GM21447 (cell line): ENCODE results near the gene FADS3.
A peak's percentile ranks its signal among the peaks of the same experiment; 100 is the strongest.

ENCODE experiments used
- ATAC-seq: cut with Tn5 transposase; IDR thresholded peaks from one replicate; pipeline ENCODE4 v1.9.1; 2021; ENCODE audit not compliant: unreplicated experiment

FADS3 gene

DNA sequence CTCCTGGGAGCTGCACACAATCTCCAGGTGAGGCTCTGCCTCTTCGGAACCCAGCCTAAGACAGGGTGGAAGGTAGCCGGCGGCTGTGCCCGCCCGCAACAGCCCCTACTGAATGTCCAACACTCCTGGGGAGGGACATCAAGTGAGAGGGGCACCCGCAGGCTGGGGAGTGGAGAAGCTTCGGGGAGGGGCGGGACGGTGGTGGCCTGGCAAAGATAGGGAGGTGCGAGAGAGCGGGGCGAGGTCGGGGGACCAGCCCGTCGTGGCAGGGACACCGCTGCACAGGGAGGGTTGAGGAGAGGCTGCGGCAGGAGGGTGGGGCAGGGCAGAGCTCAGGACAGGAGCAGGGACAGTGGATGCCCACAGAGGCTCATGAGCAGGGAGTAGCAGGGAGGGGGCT lies 8.9 kb upstream of the FADS3 start:
- ATAC-seq = no peak

DNA sequence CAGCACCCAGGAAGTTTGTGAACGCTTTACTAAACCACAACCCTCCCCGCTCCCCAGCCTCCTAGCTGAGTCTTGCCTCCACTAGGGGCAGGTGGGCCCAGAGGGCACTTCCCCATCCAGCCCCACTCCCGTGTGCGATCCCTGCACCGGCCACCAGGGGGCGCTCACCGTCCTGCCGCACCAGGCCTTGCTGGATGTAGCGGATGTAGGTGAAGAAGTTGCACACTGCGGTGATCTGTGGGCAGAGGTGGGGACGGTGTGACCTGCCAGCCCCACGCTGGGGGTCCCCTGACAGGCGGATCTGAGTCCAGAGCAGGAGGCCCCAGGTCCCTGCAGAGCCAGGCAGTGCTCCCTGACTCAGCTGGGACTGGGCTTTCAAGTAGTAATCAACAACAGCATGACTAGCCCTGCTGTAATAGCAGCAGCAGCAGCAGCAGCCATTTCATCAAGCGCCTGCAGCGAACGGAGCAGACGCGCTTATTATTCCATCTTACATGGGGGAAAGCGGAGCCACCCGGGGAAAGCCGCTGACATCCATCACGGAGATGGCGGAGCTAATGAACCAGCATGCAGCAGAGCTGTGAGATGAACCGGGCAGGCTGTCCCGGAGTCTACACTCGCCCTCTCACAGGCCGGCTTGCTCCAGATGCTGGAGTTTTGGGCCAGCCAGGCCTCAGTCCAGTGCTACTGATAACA lies 7.9 kb upstream of the FADS3 start:
- ATAC-seq = peak; percentile 71

DNA sequence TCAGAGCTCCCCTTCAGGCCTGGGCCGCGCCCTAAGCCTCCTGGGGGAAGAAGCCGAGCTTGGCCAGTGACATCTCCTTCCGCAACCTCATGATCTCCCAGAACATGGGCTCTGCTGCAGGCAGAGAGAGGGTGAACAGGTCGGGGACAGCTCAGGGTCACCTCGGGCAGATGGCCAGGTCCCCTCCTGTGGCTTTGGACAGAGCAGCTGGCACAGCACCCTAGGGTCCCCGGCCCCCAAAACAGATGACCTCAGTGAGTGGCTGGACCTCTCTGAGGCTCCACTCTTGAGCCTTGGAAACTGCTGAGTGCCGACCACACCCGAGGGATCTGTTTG lies 6.9 kb upstream of the FADS3 start:
- ATAC-seq = no peak

DNA sequence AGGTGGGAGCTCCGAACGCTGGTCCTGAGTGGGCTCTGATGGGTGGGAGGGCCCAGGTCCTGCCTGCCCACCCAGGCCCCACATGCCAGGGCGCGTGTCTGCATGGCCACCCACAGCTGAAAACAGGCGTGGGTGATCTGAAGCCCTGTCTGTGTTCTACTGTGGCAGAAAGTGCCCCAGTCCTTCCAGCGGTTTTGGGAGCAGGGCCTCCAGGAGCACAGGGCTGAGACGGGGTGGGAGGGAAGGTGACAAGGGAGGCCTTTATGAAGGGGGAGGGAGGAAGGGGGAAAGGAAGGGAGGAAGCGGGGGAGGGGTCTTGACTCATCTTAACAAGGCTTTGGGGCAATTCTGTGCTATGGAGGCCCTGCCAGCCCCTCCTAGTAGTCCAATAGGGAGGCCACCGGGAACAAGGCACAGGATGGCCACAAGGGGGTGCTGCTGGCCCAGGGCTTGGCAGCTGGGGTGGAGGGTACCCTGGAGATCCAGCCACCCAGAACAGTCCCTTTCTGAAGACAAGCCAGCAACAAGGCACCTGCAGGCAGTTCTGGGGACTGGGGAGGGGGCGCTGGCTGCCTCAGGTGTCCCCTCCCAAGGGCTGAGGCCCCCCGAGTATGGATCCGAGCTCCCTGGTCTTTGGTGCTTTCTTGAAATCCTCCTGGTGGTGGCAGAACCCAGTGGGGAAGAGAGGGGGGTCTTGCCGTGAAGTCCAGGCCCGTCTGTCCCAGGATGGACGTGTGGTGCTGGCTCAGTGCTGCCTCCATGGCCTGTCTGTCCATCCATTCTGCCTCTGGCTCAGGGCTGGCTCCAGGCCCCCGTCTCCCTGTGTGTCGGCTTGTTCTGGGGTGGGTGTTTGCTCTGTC lies 6.3 kb upstream of the FADS3 start:
- no peak for ATAC-seq

DNA sequence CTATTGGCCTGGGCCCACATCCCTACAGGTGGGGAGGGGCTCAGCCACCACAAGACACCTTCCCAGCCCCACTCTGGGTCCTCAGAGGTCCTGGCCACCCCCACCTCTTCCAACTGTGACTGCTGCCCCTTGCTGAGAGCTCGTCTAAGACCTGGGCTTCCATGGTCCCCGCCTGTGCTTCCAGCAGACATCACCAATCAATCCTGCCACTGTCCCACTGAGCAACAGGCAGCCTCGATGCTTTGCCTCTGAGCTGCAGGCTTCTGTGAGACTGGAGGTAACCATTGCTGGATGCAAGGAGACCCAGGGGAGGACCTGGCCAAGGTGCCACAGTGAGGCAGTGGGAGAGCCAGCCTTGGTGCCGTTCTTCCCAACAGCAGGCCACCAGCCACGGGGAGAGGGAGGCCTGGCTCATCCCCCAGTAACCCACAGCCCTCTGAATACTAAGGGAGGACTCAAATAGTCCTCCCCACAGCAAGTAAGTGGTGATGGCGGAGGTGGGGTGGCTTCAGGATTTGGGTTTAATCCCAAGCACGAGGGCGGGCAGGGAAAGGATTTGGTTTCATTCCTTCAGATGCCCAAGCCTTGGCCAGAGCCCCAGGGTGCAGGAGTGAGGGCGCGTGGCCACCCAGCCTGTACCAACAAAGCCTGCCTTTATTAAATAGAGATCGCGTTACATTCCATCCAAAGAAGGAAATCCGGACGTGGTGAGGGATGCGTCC lies 5.5 kb upstream of the FADS3 start:
- no peak for ATAC-seq

DNA sequence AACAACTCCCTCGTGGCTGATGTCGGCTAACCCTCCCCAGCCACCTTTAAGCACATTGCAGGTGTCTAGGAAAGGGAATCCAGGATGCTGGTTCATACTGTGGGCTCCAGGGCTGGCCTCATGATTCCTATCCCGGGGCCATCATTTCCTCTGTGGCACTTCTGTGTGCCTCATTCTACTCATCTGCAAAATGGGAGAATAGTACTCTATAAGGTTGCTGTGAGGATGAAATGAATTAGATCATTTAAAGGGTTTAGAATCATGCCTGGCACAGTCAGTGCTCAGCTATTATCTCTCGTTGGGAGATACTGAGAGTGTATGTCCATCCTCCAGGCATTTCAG lies 4.3 kb upstream of the FADS3 start:
- ATAC-seq = no peak

DNA sequence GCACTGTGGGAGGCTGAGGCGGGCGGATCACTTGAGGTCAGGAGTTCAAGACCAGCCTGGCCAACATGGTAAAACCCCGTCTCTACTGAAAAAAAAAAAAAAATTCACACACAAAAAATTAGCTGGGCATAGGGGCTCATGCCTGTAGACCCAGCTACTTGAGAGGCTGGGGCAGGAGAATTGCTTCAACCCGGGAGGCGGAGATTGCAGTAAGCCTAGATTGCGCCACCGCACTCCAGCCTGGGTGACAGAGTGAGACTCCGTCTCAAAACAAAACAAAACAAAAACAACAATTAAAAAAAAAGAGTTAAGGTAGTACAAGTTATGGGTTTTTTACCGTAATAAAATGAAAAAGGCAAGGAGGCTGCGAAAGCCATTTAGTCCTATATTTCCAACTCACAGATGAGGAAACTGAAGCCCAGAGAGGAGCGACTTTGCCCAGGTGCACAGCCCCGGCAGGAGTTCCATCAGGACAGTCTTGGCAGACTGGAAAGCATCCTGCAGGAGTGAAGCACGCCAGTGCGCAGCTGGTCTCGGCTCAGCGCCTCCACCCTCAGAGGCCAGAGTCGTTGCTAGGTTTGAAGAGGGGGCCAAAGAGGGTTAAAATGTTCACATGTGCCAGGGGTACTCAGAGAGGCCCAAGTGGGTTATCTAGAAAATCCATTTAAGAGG lies 3.8 kb upstream of the FADS3 start:
- ATAC-seq = no peak

DNA sequence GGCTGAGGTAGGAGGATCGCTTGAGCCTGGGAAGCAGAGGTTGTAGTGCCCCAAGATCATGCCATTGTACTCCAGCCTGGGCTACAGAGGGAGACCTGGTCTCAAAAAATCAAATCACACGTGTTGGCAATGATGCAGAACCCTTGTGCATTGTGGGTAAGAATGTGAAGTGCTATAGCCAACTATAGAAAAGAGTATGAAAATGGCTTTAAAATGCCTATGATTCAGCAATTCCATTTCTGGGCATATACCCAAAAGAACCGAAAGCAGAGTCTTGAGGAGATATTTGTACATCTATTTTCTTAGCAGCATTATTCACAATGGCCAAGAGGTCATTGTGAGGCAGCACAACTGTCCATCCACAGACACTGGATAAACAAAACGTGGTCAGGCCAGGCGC lies 2.6 kb upstream of the FADS3 start:
- no peak for ATAC-seq

DNA sequence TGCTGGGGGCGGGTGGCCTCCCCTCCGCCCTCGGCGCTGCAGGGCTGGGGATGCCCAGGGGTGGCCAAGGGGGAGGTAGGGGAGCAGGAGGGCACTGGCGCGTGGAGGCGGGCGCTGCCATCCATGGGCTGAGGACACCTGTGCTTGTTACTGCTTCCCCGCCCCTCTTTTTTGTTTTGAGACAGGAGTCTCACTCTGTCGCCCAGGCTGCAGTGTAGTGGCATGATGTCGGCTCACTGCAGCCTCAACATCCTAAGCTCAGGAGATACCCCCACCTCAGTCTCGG lies 683 bp upstream of the FADS3 start:
- ATAC-seq = peak; percentile 33

DNA sequence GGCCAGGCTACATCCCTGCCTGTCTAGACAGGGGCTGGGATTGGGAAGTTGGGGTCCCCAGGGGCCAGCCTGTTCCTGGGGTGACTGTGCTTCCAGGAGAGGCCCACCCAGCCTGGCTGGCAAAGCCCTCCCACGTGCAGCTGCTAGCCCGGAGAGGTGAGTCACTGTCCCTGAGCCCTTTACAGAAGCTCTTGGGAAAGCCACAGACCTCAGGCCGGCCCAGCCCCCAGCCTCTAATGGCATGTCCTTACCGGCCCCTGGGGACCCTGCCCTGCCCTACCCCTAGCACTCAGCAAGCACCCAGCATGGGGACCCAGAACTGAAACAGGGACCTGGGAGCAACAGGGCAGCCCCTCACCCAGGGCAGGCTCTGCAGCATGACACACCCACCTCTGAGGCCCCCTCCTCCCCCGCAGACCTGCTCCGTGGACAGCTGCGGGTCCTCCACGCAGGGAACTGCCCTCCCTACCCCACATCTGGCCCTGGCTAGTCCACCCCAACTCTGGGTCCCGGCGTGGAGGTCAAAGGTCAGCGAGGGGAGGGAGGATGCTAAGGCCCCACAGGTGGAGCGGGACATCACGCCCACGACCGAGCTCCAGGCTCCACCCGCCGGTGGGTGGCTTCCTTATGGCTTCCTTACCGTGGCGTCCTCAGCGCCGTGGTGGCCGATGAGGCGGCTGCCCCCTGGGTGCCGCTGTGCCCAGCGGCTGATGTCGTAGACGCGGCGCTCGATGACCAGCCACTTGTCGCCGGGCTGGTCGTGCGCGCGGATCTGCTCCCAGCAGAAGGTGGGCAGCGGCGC lies 615 bp downstream of the FADS3 start:
- ATAC-seq = peak; percentile 21

DNA sequence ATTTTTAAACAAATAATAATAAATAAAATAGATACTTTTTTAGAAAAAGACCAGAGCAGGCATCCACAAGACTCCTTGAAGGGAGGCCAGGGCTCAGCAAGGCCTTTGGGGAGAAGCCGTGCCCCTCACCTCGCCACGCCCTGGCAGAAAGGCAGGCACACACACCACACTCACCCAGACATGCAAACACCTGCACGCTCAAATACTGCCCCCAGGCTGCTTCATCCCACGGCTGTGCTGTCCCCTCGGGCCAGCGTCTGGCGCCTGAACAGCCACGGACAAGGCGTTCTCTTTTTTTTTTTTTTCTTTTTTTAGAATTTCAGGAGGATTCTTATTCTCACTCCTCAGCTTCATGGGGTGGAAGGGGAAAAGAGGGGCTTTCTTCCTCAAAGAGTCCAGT lies 1.5 kb downstream of the FADS3 start:
- ATAC-seq = no peak

DNA sequence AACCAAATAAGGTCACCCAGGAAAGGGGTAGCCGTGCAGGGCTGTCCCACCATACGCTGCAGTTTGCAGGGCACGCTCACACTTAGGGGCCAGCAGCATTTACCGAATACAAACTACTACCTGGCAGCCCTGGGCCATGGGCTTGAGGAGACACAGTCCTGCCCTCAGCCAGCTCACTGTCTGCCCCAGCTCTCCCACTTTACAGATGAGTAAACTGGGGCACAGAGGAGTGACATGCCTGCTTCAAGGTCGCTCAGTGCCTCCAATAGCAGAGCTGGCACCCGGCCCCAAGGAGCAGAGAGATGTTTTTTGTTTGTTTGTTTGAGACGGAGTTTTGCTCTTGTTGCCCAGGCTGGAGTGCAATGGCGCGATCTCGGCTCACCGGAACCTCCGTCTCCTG lies 2.8 kb downstream of the FADS3 start:
- ATAC-seq = no peak

DNA sequence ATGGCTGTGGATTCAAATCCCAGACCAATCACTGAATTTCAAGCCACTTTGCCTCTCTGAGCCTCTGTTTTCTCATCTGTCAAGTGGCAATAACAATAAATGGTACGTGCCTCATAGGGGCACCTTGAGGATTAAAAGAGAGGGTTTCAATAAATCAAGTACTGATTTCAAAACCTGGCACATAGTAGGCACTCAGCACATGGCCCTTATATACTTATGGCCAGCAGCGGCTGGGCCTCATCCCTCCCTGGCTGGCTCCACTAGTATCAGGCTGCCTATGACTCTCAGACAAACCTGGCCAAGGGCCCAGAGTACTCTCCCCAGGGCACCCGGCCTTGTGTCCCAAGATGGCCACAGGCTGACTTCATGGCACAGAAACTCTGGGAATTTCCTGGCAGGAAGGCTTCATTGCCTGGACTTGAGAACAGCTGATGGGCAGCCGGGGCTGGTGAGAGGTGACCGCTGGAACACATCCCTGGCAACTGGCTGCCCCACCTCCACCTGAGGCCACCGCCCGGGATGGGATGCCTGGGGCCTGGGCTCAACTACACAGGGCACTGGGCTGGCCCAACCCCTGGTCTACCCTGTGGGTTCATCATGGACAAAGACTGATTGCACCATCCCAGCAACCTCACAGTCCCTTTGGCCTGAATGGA lies 3.4 kb downstream of the FADS3 start:
- no peak for ATAC-seq

DNA sequence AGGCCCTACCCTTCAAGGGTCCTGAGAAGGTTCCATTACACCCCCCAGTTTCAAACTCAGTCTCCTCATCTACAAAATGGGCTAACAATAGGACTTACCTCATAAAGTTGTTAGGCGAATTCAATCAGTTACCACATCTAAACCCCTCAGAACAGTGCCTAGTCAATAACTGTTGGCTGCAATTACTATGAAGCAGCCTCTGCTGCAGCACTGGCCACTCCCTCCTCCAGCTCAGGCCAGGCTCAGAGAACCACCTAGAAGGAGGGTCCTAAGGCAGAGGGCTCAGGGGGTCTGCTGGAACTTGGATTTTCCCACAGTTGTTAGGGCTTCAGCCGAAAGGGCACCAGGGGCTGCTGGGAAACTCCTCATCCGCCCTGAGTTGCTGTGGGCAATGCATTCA lies 4.7 kb downstream of the FADS3 start:
- ATAC-seq = no peak

DNA sequence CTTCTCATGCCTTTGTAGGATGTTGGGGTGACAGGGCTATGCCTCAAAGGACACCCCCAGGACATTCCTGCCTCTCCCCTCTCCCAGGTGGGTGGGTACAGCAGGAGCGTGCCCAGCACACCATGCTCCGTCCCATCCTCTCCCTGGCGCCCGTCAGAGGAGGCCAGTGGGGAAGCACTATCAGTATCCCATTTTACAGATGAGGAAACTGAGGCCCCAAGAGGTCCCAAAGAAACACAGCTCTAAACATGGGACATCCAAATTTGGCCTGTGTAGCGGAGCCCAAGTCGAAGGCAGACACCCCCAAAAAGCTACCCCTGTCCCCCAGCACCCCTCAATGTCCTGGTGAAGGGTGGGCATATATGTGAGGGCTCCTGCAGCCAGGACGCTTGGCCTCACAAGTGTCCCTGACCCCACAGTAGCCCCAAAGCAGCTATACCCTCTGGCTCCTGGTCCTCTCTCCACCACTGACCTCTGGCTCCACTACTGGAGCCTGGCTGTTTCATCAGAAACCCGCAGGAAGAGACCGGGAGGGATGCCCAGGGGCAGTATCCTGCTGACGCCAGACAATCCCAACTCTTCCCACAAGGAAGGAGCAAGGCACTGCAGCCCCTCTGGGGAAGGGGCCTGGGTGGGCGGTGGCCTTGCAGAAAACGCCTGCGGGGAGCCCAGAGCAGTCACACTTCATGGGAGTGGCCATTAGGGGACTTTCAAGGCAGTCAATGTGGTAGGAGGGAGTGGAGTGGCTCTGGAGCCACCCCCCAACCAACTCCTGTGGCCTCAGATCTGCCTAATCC lies 5.4 kb downstream of the FADS3 start:
- no peak for ATAC-seq

DNA sequence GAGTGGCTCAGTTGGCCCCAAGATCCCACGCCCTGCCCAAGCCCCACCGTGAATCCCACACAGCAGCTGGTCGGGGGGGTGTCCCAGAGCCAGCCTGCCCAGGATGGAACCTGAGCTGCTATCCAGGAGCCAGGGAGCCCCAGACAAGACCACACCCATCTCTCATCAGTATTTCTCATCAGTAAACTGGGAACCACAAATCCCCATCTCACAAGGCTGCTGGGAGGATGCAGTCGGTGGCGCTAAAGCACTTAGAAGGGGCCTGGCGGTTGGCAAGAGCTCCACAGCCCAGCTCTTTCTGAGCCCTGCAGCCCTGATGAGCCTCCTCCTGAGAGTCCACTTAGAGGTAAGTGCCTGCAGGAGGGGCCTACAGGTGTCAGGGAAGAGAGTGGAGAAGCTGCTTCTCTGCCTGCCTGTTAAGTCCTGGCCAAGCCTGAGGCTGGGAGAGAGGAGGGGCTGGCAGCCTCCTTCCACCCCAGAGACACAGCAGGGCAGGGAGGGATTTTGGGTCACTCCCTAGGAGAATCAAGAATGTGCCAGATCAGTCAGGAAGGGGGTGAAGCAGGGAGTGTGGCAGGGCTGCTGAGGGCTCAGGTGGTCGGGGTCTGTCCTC lies 6.1 kb downstream of the FADS3 start:
- no peak for ATAC-seq

DNA sequence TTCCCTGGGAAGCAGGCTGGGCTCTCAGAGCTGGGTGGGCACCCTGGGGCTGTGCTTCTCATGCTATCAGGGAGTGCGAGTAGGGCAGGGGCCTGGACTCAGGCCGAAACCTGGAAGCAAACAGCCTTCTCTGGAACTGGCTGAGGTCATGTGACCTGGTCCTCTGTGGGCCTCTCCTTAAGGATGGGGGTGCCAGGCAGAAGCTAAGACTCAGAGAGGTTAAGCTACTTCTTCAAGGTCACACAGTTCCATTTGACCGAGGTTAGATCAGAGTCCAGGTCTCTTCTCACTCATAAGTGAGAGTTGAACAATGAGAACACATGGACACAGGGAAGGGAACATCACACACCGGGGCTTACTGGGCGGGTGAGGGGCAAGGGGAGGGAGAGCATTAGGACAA lies 7.4 kb downstream of the FADS3 start:
- no peak for ATAC-seq

DNA sequence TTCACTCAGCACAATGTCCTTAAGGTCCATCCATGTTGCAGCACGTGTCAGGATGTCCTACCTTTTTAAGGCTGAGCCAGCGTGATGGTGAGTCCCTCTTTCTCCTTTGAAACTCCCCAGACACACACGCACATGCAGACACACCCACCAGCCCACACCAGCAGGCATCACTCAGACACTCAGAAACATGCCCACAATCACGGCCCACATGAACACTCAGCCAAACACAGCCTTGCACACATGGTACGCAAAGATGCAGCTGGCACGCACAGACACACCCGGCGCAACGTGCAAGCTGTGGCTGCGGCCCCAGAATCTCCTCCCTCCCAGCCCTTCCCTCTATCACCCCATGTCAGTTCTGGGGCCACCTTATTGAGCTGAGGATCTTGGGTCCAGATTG lies 8.0 kb downstream of the FADS3 start:
- ATAC-seq = no peak

DNA sequence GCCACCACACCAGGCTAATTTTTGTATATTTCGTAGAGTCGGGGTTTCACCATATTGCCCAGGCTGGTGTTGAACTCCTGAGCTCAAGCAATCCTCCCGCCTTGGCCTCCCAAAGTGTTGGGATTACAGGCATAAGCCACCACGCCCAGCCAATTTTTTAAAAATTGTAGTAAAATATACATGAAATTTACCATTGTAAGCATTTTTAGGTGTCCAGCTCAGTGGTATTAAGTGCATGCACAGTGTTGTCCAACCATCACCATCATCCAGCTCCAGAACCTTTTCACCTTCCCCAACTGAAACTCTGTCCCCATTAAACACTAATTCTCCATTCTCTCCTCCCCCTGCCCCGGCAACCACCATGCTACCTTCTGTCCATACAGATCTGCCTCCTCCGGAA lies 8.5 kb downstream of the FADS3 start:
- no peak for ATAC-seq
